Ishikawa (cell line): Measurements from ENCODE around the gene FAM171A2.

ENCODE experiments used
- CEBPB ChIP-seq: IDR thresholded peaks from 2 replicates; pipeline ENCODE4 v1.6.1; 2012
- CREB1 ChIP-seq: IDR thresholded peaks from 2 replicates; pipeline ENCODE4 v1.6.1; 2012; ENCODE audit warnings: low read depth
- EGR1 ChIP-seq: IDR thresholded peaks from 2 replicates; pipeline ENCODE4 v1.6.1; 2012
- EP300 ChIP-seq: IDR thresholded peaks from 2 replicates; pipeline ENCODE4 v1.6.1; 2012; ENCODE audit warnings: borderline replicate concordance
- FOXM1 ChIP-seq: IDR thresholded peaks from 2 replicates; pipeline ENCODE4 v1.6.1; 2012; ENCODE audit warnings: low read depth, borderline replicate concordance
- MAX ChIP-seq: IDR thresholded peaks from 2 replicates; pipeline ENCODE4 v1.6.1; 2012
- NFIC ChIP-seq: IDR thresholded peaks from 2 replicates; pipeline ENCODE4 v1.6.1; 2012
- RAD21 ChIP-seq: IDR thresholded peaks from 2 replicates; pipeline ENCODE4 v1.6.1; 2012; ENCODE audit warnings: low read depth
- TAF1 ChIP-seq: IDR thresholded peaks from 2 replicates; pipeline ENCODE4 v1.6.1; 2012; ENCODE audit warnings: low read depth, mild to moderate bottlenecking
- TCF12 ChIP-seq: IDR thresholded peaks from 2 replicates; pipeline ENCODE4 v1.6.1; 2012; ENCODE audit warnings: low read depth
- TEAD4 ChIP-seq: IDR thresholded peaks from 2 replicates; pipeline ENCODE4 v1.6.1; 2012
- USF1 ChIP-seq: IDR thresholded peaks from 2 replicates; pipeline ENCODE4 v1.6.1; 2012
- YY1 ChIP-seq: IDR thresholded peaks from 2 replicates; pipeline ENCODE4 v1.6.1; 2012; ENCODE audit warnings: low read depth
- ZBTB7A ChIP-seq: IDR thresholded peaks from 2 replicates; pipeline ENCODE4 v1.6.1; 2012; ENCODE audit warnings: low read depth
- TF ChIP-seq, protein P1 (sequence below): IDR thresholded peaks from 2 replicates; pipeline ENCODE4 v1.6.1; 2012; ENCODE audit warnings: low read depth, mild to moderate bottlenecking

Gene FAM171A2

GRCh38 chr17:44376124-44376523 lies 12.5 kb upstream of the FAM171A2 start:
- TF ChIP-seq TCF12, result no peak
- TF ChIP-seq TAF1, result no peak
- TF ChIP-seq MAX, result no peak
- TF ChIP-seq, protein P1, sequence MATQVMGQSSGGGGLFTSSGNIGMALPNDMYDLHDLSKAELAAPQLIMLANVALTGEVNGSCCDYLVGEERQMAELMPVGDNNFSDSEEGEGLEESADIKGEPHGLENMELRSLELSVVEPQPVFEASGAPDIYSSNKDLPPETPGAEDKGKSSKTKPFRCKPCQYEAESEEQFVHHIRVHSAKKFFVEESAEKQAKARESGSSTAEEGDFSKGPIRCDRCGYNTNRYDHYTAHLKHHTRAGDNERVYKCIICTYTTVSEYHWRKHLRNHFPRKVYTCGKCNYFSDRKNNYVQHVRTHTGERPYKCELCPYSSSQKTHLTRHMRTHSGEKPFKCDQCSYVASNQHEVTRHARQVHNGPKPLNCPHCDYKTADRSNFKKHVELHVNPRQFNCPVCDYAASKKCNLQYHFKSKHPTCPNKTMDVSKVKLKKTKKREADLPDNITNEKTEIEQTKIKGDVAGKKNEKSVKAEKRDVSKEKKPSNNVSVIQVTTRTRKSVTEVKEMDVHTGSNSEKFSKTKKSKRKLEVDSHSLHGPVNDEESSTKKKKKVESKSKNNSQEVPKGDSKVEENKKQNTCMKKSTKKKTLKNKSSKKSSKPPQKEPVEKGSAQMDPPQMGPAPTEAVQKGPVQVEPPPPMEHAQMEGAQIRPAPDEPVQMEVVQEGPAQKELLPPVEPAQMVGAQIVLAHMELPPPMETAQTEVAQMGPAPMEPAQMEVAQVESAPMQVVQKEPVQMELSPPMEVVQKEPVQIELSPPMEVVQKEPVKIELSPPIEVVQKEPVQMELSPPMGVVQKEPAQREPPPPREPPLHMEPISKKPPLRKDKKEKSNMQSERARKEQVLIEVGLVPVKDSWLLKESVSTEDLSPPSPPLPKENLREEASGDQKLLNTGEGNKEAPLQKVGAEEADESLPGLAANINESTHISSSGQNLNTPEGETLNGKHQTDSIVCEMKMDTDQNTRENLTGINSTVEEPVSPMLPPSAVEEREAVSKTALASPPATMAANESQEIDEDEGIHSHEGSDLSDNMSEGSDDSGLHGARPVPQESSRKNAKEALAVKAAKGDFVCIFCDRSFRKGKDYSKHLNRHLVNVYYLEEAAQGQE, result no peak
- no peak for TF ChIP-seq EGR1
- no peak for TF ChIP-seq EP300
- no peak for TF ChIP-seq YY1
- TF ChIP-seq NFIC, result no peak
- TF ChIP-seq CEBPB, result no peak
- no peak for TF ChIP-seq RAD21
- TF ChIP-seq USF1, result no peak

GRCh38 chr17:44375196-44376017 lies 11.8 kb upstream of the FAM171A2 start:
- TF ChIP-seq TAF1, result no peak
- TF ChIP-seq USF1, result no peak
- TF ChIP-seq TCF12, result no peak
- TF ChIP-seq MAX, result no peak
- TF ChIP-seq FOXM1, result no peak
- no peak for TF ChIP-seq EGR1
- no peak for TF ChIP-seq EP300

DNA sequence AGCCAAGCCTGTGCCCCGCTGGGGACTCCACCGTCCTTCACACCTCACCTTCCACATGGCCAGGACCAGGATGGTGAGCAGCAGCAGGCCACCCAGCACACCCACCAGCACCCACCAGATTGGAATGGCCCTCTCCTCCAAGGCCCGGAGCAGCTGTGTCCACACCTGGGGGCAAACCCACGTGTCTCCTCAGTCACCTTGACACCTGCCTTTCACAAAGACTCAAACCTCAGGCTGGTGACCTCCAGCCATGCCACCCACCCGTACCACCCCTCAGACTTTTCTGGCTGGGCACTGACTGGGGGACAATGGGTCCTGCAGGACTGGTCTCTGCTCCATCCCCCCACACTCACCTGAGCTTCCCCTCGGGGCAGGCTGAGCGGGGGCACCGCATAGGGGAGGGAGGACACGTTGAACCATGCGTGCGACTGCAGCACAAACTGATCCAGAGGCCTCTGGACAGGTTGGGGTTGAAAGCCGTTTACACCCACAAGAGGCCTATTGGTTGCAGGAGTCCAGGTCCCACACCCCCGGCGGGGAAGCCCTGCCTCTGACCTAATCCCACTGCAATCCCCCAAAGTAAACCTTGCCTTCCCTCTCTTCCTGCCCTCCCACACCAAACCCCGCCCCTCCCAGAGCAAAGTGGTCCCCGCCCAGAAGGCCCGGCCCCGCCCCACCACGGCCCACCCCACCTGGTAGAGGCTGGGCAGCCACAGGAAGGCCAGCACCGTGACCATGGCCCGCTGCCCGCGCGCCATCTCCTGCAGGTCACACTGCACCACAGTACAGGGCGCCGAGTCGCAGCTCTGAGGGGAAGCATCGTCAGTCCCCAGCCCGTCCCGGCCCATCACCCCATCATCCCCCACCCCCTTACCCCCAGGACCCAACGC lies 10.9 kb upstream of the FAM171A2 start:
- TF ChIP-seq CREB1, result no peak
- TF ChIP-seq FOXM1, result no peak
- TF ChIP-seq EP300, result no peak
- TF ChIP-seq TEAD4, result 0 out of 2 replicates have a peak, but pooled peaks have one; percentile 8
- no peak for TF ChIP-seq ZBTB7A
- peak; percentile 4; the same call in 1 of the 2 replicates for TF ChIP-seq RAD21
- TF ChIP-seq EGR1, result no peak
- TF ChIP-seq TCF12, result no peak
- no peak for TF ChIP-seq NFIC
- peak; percentile 32; the same call in 1 of the 2 replicates for TF ChIP-seq TAF1
- TF ChIP-seq YY1, result peak; percentile 25; the same call in 1 of the 2 replicates
- no peak for TF ChIP-seq CEBPB
- TF ChIP-seq, protein P1, result no peak
- TF ChIP-seq MAX, result peak; percentile 24; the same call in 1 of the 2 replicates
- TF ChIP-seq USF1, result no peak

DNA sequence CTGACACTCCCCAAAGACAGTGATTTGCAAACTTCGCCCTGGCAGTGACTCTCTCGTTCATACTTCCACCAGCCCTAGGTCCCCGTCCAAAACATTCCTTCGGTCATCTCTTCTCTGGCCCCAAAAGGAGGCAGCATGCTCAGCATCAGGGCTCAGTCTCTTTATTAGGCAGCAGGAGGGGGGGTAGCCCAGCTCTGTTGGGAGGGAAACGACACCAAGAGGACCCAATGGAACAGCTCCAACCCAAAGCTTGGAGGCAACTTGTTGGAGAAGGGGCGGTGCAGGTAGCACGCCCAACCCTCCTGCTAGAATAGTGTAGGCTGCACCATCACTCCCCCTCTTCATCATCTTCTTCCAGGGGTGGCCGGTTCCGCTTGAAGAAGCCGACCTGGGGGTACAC lies 8.4 kb upstream of the FAM171A2 start:
- no peak for TF ChIP-seq RAD21
- TF ChIP-seq EGR1, result no peak
- no peak for TF ChIP-seq EP300
- TF ChIP-seq, protein P1, result no peak
- TF ChIP-seq ZBTB7A, result no peak
- TF ChIP-seq FOXM1, result no peak
- no peak for TF ChIP-seq USF1
- TF ChIP-seq TCF12, result no peak
- TF ChIP-seq TAF1, result no peak
- TF ChIP-seq YY1, result no peak
- TF ChIP-seq MAX, result no peak
- TF ChIP-seq CEBPB, result no peak
- TF ChIP-seq NFIC, result no peak
- no peak for TF ChIP-seq TEAD4
- TF ChIP-seq CREB1, result no peak
